Measurements from ENCODE around the gene CYP11A1.

The CYP11A1 gene

GRCh38 chr15:74322558-74323180, 44.8 kb downstream of the CYP11A1 start:
- peak; percentile 21 for DNase-seq (ENCODE audit: low read depth, low spot score)

DNA sequence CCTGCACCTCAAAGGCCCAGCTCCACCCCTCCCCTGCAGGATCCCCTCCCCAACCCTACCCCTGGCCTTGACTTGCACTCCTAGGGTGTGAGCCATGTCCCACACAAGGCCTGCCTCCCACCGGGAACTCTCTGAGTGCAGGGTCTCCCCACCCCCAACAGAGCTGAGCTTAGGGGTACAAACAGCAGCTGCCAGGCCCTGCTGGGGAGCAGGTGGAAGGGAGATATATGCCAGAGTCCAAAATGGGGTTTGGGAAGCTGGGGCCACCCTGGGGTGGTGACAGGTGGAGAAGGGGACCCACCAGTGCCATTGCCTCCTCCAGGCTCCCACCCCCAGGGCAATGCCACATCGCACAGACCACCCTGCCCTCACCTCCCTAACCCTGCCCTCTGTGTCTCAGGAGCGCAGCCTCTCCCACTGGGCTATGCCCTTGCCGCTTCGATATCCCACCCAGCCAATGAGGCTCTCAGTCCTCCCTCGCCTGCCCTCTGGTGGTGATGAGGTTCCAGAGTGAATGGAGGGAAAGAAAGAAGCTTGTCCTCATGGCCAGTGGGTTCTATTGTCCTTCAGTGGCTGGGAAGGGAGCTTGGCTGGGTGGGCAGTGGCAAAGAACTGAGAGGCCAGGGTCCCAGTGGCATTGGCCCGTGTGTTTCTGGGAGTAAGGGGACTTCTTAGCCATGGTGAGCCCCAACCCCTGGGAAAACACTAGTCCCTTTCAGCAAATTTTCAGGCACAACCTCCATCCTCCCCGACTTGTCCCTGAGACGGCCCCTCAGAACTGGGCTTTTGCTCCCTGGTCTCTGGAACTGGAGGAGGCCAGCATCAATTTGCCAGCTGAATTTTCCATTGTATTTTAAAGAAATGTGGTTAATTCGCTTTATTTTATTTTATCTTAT, 46.8 kb downstream of the CYP11A1 start:
- DNase-seq (ENCODE audit: low read depth, low spot score) = no peak

- DNase-seq (ENCODE audit: low read depth, low spot score) = no peak
Observed at GRCh38 chr15:74319596-74320351, 47.7 kb downstream of the CYP11A1 start.

DNA sequence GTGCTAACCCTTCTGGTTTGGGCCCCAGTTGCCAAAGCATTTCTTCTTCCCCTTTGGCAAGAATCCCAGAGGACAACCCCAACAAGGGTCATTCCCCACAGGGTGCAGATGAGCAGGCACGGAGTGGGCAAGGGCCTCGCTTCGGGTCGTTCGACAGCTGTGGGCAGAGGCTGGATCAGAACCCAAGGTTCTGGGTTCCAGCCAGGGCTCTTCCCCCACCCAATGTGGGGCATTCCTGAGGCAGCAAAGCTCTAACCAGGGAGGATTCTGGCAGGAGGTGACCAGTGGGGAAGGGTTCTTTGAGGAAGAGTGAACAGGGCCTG, 48.3 kb downstream of the CYP11A1 start:
- DNase-seq (ENCODE audit: low read depth, low spot score) = no peak

DNA sequence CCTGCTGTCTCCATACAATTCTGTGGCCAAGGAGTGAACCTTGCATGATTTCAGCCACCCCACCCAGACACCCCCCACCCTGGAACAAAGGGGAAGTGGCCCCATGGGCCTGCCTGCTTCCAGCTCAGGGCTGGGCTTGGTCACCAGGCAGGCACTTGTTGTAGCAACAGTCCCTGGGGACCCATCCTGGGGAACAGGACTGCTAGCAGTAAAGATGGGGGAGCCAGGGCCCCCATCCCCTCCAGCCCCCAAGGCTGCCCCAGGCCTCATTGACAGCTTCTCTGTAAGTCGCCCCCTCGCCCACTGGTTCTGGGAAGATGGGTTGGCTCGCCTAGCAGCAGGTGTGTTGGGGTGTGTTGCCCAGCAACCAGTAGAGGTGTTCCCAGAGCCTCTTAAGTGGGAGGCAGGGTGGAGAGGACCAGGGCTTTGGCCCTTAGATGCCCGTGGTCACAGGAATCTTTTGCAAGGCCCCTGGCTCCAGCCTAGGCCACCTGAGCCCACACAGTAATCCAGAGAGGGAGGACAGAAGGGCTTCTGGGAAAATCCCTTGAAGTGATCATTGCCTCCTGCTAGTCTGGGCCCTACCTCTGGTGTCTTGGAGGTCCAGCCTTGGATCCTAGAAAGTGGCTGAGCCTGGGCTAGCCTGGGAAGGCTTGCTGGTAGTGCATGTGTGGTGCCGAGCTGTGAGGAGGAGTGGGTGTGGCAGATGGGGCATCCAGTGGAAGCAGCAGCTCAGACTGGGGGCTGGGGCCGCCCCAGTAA, 48.9 kb downstream of the CYP11A1 start:
- no peak for DNase-seq (ENCODE audit: low read depth, low spot score)

DNA sequence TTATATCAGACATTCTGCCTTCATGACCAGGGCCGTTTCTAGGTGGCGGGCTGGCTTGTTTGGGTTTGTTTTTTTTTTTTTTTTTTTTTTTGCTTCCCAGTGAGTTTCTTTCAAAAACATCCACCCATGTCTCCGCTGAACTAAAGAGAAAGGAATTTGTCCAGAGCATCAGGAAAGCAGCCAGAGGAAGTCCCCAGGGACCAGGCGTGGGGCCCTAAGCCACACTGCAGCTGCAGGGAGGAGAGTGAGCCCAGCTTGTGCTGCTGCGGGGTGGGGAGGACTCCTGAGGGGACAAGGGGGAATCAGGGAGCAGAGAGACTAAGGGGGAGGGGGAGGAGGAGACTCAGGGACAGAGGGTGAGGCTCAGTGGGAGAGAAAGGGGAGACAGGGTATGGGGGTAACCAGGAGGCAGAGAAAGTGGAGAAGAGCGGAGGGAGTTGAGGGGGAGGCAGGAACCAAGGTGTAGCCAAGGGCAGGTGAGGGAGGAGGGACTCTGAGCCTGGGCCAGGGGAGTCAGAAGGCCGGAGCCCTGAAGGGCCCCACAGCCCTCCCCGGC, 49.5 kb downstream of the CYP11A1 start:
- no peak for DNase-seq (ENCODE audit: low read depth, low spot score)

- DNase-seq (ENCODE audit: low read depth, low spot score) = no peak
Observed at GRCh38 chr15:74316141-74316540, 51.3 kb downstream of the CYP11A1 start.

- no peak for DNase-seq (ENCODE audit: low read depth, low spot score)
Observed at GRCh38 chr15:74315626-74316025, 51.8 kb downstream of the CYP11A1 start.

GRCh38 chr15:74314795-74315438, 52.5 kb downstream of the CYP11A1 start:
- no peak for DNase-seq (ENCODE audit: low read depth, low spot score)

- no peak for DNase-seq (ENCODE audit: low read depth, low spot score)
Observed at GRCh38 chr15:74313889-74314288, 53.6 kb downstream of the CYP11A1 start.

- DNase-seq (ENCODE audit: low read depth, low spot score) = no peak
Observed at GRCh38 chr15:74312445-74313007, 54.9 kb downstream of the CYP11A1 start.

- DNase-seq (ENCODE audit: low read depth, low spot score) = no peak
Observed at GRCh38 chr15:74311734-74312444, 55.6 kb downstream of the CYP11A1 start.

DNA sequence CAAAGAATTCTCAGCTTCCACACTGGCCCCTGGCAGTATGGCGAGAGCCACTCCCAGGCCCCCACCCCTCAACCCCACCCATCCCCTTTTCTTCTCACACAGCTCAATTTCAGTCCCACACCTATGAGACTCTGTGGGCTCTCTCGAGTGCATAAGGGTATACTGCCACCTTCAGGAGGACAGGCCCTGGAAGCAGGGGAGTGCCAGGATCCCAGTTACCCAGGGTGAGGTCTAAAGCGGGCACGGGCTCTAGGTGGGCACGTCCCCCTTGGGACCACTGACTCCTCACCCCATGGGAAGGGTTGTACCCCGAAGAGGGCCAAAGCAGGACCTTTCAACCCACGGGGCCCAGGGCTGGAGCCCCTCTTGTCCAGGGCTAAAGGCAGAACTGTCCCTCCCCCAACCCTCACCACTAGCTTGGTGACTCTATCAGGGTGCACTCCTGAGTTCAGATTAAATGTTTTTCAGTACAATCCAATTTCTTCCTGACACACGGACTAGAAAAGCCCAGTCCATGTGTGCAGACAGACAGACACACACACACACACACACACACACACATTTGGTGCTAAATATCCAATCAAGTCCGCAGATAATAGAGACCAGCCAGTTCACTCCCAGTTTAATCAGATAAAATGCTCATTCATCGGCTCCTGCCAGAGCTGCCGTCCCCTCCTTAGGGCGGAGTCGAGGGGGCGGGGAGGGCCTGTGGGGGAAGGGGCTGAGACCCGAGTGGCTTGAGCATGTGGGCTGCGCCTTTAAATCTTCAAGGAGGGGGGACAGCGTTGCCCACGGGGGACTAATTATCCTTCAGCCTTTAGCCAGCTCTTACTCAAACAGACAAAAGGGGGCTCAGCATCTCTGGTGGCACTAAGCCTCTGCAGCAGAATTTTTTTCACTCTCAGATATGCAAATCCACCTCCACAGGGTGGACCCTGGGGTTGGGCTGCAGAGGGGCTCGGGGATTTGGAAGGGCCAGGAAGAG, 59.3 kb downstream of the CYP11A1 start:
- DNase-seq (ENCODE audit: low read depth, low spot score) = no peak

GRCh38 chr15:74306781-74307217, 60.6 kb downstream of the CYP11A1 start:
- DNase-seq (ENCODE audit: low read depth, low spot score) = no peak

DNA sequence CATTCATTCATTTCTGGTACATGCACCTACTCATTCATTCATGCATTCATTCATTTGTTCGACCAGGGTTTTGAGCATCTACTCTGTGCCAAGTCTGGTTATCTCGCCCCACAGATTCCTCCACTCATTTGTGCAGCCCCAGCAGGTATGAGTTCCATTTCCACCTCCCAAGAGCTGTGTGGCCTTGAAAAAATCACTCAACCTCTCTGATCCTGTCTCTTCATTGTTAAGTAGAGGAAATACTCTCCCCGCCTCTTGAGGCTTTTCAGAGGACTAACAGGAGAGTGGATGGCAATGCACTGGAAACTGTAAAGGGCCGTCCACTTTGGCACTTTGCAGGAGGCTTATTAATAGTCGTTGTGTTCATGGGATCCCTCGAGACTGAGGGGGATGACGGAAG, 61.8 kb downstream of the CYP11A1 start:
- no peak for DNase-seq (ENCODE audit: low read depth, low spot score)

- no peak for DNase-seq (ENCODE audit: low read depth, low spot score)
Observed at GRCh38 chr15:74304431-74304830, 63.0 kb downstream of the CYP11A1 start.

- no peak for DNase-seq (ENCODE audit: low read depth, low spot score)
Observed at GRCh38 chr15:74303741-74304309, 63.6 kb downstream of the CYP11A1 start.

DNA sequence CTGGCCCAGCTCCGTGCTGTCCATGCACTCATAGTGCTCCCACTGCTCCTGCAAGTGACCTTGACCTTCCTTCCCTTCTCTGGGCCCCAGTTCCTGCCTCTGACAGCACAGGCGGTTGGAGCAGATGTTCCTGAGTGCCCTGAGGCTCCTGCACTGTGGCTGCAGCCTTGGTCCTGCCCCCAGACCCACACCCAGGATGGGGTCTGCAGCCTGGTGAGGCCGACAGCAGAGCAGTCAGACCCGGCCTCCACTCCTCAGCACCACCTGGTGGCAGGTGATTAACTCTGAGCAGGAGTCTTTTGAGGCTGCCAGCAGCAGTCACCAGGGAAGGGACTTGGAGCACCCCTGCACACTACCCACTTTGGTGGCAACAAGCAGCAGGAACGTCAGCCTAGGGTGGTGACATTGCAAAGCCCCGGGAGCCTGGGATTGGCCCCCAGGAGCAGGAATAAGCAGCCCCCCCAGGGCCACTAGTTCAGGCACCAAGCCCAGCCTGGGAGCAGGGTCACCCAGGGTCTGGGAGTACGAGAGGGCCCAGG, 64.6 kb downstream of the CYP11A1 start:
- no peak for DNase-seq (ENCODE audit: low read depth, low spot score)

All from activated naive CD8-positive, alpha-beta T cell treated with anti-CD3 and anti-CD28 coated beads, Interleukin-2, amount 50 U/mL, for 16 hours (primary cell).